CD4-positive, alpha-beta T cell treated with Interleukin-12 subunit alpha and Interleukin-12 subunit beta, for 1 hour (primary cell): ENCODE measurements around the gene C3.
A peak's percentile ranks its signal among the peaks of the same experiment; 100 is the strongest.
"Not testable (repeated sequence)": the region's sequence is repeated elsewhere in the genome, so short reads cannot be mapped to it uniquely, and the experiment has no call there.

Experiments used
- DNase-seq: peaks from one replicate; pipeline ENCODE4 v3.0.0-alpha.2; 2020

Gene C3

GRCh38 chr19:6720369-6721137 lies at the start of gene C3:
TSS of gene C3 (minus strand) at chr19:6720650. CDS start at chr19:6720589, 61 bp downstream.
- DNase-seq: no peak

- peak; percentile 47 for DNase-seq
These were observed 48.7 kb upstream of the C3 start for GRCh38 chr19:6769006-6769619.

GRCh38 chr19:6768236-6768785 lies 47.9 kb upstream of the C3 start:
- peak; percentile 40 for DNase-seq

GRCh38 chr19:6767357-6768235 lies 47.1 kb upstream of the C3 start, which contains the start of gene SH2D3A:
TSS of gene SH2D3A (minus strand) at chr19:6767435. CDS start at chr19:6763748, 3,687 bp downstream.
- peak; percentile 97 for DNase-seq

GRCh38 chr19:6767081-6767356 lies 46.6 kb upstream of the C3 start:
- no peak for DNase-seq

- DNase-seq: peak; percentile 25
These were observed 46.1 kb upstream of the C3 start for GRCh38 chr19:6766357-6767080.

- DNase-seq: peak; percentile 40
These were observed 45.4 kb upstream of the C3 start for GRCh38 chr19:6765738-6766356.

GRCh38 chr19:6762253-6762797 lies 41.9 kb upstream of the C3 start:
- DNase-seq: not testable (repeated sequence)

GRCh38 chr19:6761053-6761676 lies 40.7 kb upstream of the C3 start:
- no peak for DNase-seq

GRCh38 chr19:6760606-6761005 lies 40.2 kb upstream of the C3 start:
- DNase-seq: no peak

GRCh38 chr19:6754653-6755463 lies 34.4 kb upstream of the C3 start:
- DNase-seq: no peak

GRCh38 chr19:6754136-6754535 lies 33.7 kb upstream of the C3 start:
- DNase-seq: no peak

- DNase-seq: peak; percentile 84
These were observed 33.0 kb upstream of the C3 start for GRCh38 chr19:6753178-6754031.

- DNase-seq: no peak
These were observed 32.1 kb upstream of the C3 start for GRCh38 chr19:6752256-6753177.

- no peak for DNase-seq
These were observed 30.7 kb upstream of the C3 start for GRCh38 chr19:6751189-6751588.

GRCh38 chr19:6750062-6750461 lies 29.6 kb upstream of the C3 start:
- no peak for DNase-seq

GRCh38 chr19:6748543-6748942 lies 28.1 kb upstream of the C3 start:
- DNase-seq: not testable (repeated sequence)

- no peak for DNase-seq
These were observed 25.5 kb upstream of the C3 start for GRCh38 chr19:6745965-6746364.
